HTR-8/SVneo (cell line): ENCODE measurements around the gene ZDHHC14.
"Not testable (repeated sequence)": the region's sequence is repeated elsewhere in the genome, so short reads cannot be mapped to it uniquely, and the experiment has no call there.

Experiments used
- DNase-seq: peaks from one replicate; pipeline ENCODE4 v3.0.0; 2011; ENCODE audit warnings: low spot score, mixed read lengths; ENCODE audit not compliant: insufficient read length
- FAIRE-seq: peaks from 2 replicates; lab custom pipeline; 2011; peaks lifted over from hg19 to GRCh38; lab: Jason Lieb, UNC

The ZDHHC14 gene

DNA sequence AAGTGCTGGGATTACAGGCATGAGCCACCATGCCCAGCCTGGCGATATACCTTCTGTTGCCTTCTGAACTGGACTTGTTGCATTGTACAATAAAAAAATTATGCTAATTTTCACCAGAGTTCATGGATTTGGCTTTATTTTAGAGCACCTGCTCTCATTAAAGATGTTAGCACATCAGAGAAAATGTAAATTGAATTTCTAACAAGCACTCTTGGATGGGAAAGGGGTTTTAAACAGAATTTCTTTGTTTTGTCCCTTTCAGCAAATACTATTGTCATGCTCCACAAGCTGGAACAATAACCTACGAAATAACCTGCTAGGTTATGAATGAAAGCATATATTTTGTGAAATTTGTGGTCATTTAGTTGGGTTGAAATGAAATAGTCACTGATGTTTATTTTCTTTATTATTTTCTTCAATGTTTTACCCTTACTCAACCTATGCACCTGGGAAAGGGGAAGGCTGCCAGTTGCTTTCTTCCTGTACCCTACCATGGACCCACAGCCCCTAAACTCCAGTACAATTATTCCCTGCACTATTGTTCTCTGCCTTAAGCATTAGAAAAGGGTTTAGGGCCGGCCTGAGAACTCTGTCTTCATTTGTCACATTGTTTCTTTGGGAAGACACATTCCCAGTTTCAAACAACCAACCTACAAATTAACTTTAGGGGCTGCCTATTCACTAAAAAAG, 22.2 kb downstream of the ZDHHC14 start:
- DNase-seq = no peak
- FAIRE-seq = no peak

DNA sequence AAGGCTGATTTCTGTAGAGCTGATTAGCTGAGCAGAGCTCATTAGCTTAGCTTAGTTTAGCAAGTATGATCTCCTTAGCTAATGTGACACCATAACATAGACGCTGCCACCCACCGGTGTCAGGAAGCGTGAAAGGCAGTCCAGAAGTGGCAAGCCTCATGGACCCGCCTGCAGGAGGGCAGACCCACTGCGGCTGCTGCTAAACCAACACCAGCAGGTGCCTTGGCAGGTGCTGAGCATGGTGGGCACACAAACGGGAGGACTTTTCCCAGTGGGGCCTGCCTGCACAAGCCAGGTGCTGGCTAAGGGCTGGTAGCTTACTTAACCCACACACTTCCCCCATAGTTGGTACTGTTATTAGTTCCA, 22.7 kb downstream of the ZDHHC14 start:
- no peak for DNase-seq
- FAIRE-seq = no peak

DNA sequence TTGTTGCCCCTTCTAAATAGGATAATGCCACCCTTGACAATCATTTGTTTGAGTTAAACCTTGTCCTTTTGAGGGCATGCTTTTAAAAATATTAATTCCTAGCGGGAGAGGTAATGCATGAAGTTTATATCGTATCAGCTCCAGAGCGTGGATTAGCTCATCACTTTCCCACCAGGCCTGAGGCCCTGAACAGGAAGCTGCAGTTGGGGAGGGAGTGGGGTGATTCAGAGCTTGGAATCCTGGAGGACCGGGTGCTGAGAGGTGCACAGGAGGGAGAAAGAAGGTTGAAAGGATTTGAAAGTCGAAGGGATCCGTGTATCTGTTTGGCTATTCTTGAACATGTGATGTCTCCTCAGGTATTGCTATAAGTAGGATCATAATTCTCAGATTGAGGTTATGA, 25.0 kb downstream of the ZDHHC14 start:
- DNase-seq (peak; percentile 65), FAIRE-seq (peak; percentile 26)

DNA sequence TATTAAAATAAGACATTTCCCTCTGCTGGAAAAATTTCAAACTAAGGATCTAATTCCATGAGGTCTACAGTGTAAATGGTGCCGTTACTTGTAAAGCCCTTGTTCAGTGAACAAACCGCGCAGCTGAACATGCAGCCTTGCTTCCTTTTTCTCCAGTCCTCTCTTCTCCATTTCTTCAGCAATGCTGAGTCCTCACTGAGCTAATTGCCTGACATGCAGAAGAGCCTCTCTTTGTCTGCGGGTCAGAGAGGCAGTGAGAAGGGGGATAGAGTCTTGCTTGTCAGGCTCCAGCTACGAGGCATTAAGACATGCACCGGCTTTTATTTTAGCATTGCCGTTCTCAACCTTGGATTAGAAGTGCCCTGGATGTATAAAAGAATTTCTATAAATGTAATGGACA, 25.7 kb downstream of the ZDHHC14 start:
- FAIRE-seq (no peak), DNase-seq (no peak)

DNA sequence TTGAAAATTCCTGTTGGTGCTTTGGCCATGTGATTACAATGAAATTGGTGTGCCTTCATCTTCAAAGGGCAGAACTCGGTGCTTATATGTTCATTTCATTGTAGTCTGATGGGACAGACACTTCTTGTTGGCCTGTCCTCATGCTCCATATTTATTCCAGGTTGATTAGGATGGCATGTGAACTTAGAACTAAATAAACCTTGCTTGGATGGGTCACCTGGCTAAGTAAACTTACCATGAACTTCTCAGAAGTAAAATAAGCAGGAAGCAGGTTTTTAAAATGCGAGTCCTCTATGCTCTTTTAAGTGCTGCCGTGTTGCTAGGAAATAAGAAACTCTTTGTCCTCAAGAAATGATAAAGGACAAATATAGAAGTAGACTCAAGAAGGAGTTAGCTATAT, 26.7 kb downstream of the ZDHHC14 start:
- no peak for FAIRE-seq
- DNase-seq = no peak

DNA sequence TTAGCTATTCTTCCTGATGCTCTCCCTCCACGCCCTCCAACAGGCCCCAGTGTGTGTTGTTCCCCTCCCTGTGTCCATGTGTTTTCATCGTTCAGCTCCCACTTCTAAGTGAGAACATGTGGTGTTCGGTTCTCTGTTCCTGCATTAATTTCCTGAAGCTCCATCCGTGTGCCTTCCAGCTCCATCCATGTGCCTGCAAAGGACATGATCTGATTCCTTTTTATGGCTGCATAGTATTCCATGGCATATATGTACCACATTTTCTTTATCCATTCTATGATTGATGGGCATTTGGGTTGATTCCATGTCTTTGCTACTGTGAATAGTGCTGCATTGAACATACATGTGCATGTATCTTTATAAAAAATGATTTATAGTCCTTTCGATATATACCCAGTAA, 27.4 kb downstream of the ZDHHC14 start:
- not testable (repeated sequence) for DNase-seq, FAIRE-seq

DNA sequence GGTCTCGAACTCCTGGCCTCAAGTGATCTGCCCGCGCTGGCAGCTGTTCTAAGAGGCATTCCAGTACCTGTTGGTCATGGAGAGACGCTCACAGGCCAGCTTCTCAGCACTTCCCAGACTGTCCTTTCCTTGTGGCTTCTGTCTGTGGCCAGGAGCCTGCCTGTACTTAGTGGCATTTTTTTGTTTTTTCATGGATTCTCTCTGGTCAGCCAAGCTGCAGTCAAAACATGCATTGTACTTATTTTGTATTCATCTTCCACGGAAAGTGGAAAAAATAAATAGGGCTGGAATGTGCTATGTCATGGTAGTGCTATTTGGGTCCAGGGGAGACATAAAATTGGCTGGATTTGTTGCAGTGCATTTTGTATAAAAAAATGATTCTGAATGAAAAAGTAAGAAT, 29.1 kb downstream of the ZDHHC14 start:
- FAIRE-seq = no peak
- no peak for DNase-seq

DNA sequence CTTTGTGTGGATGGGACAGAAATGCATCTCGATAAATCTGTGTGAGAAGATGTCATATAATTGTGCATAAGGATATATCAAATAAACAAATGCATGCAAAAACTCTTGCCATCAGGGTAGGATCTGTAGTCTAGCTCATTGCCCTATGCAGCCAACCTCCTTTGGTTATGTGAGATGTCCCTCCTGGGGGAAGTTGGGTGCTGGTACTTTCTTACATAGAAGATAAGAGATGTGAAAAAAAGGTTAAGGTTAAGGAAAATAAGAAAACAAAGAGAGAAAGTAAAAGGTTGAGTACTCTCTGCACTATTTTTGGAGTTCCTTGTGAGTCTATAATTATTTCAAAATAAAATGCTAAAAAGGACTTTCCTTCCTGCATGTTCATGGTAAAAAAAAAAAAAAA, 30.4 kb downstream of the ZDHHC14 start:
- DNase-seq (no peak), FAIRE-seq (no peak)

DNA sequence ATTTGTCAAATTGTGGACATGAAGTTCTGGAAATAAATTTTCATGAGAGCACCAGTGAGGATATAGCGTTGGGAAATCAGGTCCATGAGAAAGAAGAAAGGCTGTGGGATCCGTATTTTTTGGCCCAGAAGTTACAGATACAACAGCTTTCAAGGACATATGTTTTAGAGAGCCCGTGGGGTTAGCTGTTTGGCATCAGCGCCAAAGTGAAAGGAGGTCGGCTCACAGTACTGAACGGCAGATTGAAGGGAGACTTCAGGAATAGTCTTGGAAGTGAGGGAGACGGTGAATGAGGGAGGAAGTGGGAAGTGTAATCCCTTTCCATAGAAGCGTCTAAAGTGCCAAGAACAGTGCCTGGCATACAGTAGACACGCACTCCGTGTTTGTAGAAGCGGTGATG, 31.8 kb downstream of the ZDHHC14 start:
- FAIRE-seq = no peak
- DNase-seq = no peak

DNA sequence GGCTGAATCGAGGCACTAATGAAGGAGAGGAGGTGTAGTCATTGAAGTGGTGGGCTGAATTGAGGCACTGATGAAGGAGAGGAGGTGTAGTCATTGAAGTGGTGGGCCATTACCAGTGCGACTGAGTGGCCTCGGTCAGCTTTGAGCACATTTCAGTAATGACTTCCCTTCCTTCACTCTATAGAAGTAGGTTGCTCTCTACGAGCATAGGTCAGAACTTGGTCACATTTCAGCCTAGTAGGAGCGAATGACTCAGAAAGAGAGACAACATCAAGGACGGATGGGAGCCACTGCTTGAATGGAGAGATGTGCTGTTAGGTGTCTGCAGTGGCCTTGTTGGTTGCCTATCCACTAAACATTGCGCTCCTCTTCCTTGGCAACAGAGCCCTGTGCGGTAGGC, 39.5 kb downstream of the ZDHHC14 start:
- no peak for DNase-seq
- no peak for FAIRE-seq

DNA sequence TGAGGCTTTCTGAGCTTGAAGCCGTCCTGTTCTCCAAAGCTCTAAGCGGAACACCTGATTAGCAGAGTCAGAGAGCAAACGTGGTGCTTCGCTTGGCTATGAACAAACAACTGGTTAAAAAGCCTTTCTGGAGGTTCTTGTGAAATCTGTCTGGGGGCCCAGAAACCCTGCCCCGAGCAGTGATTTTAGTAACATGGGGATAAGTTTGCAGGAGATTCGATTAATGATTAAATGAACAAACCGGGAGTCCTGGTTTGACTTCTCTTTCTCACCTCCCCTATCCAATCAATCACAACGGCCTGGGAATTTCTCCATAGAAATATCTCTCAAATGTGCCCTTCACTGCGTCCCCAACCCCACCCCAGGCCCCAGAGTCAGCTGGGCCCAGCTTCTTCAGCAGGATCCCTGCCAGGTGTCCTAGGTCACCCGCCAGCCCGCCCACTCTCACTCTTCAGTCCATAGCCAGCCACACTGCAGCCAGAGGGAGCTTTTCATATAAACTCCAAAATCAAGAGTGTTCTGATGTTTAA, 43.6 kb downstream of the ZDHHC14 start:
- no peak for DNase-seq
- no peak for FAIRE-seq

DNA sequence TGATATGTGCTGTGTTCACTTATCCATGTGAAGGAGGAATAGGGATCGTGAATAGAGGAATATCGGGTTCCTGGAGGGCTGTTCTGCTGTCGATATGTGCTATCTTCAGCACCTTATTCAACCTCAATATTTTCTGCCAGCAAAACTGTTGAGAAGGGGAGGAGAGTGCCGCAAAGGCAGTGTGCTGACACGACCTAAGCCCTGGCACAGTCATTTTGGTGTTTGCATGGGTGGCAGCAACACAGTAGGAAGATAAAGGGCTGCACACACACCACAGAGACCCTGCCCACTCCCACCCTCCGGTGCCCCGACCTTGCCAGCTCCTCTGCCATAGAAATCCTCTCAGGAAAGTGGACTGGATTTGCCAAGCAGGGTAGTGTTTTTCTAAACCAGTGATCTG, 47.0 kb downstream of the ZDHHC14 start:
- FAIRE-seq = no peak
- DNase-seq = no peak

DNA sequence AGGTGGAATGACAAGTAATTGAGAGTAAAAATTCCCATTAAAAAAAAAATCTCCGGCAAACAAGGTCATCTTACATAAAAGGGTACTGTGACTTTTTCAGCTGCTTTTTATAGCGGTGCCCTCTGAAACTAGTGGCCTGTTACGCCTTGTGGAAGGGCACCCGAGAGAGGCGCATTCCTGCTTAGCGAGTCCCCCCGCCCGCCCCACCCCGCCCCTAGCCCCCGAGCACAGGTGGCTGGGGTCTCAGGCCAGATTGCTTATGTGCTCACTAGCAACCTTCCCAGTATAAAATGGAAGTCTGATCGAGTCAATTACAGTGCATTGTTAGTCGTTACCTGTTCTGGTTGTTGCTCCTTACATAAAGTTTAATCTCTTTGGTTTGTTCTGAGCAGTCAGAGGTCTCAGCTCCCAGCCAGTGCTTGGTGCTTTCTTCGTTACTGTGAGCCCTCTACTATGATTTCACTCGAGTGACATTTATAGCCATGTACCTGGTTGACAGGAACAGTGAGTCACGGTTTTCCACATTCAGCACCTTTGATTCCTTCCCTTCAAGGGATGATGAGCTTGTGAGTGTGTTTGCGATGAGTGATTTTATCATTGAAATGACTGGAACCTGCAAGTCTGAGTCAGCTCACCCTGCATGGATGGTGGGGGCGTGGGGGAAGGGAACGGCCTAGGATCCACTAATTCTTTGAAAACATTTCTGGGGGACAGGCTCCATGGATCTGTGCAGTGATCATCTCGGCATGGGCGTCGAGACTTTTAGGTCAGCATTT, 47.6 kb downstream of the ZDHHC14 start:
- peak; percentile 18 for DNase-seq

DNA sequence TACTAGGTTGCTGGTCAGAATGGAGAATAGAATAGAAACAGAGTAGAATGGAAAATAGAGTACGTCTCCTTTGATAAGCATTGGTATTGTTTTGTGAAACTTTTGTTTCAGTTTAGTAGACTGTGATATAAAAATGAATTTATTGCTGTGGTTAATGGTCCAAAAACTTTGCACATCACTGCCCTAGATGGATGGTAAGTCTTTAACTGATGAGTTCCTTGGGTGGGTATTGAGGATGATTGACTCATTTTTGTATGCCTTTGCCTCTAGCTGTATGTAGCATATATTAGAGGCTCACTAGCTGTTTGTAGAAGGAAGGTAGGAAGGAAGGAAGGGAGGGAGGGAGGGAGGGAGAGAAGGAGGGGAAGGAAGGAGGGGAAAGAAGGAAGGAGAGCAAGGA, 48.3 kb downstream of the ZDHHC14 start:
- FAIRE-seq (no peak), DNase-seq (no peak)

More for the DNA sequence above, 47.6 kb downstream of the ZDHHC14 start:
- FAIRE-seq = no peak

DNA sequence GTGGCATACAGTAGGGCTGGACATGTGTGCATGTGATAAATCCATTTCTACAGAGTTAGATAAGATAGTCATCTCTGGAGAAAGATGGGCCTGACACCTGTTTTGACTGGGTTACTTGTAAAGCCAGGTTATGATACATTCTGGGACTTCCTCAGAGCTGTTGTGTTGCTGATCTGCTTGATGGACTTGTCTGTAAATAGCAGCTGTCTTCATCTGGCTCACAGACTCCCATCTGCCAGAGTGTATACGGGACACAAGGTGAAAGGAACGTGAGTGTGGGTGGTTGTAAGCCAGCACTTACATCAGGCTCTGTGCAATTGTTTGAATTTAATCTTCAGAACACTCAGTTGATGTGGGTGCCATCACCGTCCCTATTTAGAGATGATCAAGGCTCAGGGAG, 49.8 kb downstream of the ZDHHC14 start:
- DNase-seq (no peak), FAIRE-seq (no peak)

DNA sequence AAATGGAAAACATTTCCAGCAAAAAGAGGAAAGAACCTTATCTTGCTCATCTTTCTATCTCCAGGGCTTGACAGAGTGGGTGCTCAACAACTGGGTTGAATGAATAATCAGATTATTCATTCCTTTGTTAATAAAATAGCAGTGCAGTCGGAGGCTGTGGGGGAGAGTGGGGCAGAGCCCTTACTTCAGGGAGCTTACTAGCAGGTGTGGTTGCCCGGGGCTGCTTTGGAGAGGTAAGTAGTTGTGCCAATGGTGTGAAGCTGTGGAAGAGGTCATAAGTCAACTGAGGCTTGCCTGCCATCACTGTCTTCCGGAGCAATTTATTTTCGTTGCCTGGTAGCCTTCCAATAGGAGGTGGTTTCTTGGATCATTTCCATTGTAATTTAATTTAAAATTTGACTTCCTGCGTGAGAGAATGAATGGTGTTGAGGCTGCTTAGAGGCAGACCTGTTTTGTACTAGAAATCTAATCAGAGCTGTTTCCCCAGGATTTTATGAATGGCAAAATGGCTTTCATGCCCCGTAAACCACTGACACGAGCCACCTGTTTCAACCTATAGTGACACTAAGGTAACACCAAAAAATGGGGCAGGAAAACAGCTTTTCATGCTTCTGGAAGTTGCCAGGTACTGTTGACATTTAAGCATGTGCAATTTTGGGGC, 51.4 kb downstream of the ZDHHC14 start:
- FAIRE-seq (no peak), DNase-seq (no peak)

DNA sequence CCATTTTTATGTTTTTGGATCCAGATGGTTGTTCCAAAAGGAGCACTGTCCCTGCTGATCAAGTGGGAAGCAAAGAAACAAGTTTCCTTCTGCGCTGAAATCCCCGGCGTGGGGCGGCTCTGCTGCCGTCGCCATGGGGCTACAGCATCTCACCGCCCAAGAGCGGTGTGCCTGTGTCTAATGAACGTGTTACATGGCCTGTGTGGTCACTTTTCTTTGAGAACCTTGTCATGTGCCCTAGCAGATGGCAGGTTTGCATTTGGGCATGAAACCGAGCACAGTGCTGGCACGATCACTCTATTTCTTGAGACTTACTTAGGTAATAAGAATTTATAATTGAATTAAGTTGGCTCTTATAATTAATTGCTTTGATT, 51.9 kb downstream of the ZDHHC14 start:
- no peak for FAIRE-seq
- no peak for DNase-seq

DNA sequence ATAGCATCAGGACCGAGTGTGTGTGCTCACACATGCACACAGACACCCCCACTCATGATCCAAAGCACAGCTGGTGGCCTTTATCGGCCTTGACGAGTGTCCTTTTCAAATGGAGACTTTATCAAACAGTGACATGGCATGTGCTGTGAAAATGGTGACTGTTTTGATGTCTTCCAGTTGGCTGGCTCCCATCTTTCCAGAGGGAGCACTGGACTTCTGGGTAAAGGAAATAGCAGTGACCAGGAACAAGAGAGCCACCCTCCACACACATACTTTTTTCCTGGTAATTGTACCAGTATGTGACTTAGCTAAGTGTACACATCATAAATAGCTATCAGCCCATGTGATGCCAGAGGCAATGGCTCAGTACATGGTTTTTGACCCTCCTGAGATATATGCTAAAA, 52.7 kb downstream of the ZDHHC14 start:
- no peak for FAIRE-seq
- no peak for DNase-seq

DNA sequence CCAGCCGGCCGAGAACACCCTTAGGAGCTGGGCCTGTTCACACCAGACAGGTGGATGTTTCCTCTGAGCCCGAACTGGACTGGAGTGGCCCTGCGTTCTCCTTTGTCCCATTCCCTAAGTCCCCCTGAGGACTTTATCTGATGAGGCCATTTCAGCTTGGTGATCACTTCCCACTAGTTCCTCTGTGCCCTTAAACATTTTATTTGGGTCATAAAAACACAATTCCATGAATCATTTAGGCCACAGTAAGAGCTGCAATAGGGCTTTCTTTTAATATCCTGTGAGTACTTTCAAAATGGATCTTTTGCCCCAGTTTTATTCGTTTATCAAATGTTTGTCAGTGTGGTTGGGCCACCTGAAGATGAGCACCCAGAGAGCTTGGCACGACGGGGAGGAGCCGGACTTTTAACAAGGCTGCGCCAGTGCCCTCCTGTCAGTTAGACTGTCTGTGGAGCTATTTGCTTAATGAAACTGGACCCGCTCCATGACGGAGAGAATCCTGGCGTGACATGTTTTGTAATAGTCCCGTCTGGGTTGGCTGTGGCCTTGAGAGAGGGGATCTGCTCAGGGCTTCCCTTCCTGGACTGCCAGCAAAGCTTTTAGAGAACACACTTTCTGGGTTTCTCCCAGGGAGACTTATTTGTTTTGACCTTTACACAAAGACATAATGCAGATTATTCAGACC, 53.5 kb downstream of the ZDHHC14 start:
- FAIRE-seq (no peak), DNase-seq (no peak)

DNA sequence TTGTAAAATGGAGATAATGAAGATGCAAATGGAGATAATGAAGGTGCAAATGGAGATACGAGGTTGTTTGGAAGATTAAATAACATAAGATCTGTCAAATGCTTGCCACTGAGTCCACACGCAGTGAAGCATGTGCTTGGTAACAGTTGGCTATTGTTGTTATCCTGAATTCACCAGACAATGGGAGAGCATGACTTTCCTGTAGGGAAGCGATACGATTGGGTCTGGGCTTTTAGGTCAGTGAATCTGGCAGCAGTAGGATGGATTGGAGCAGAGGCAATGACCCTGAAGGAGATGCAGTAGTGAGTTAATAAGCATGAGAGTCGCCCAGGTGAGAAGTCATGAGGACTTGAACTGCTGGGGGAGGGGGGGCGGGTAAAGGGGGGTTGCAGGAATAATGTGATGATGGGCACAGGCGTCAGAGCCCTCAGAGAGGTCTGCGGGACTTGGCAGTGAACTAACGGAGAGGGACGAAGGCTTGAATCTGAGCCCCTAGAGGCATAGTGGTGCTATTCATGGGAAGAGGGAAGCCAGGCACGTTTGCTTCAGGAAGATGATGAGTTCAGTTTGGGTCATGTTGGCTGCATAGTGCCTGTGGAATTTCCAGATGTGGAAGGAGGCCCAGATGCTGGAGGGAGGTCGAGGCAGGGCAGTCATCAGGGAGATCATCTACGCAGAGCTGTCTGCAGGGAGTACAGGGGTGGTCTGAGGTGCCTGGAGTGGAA, 55.4 kb downstream of the ZDHHC14 start:
- DNase-seq = no peak
- no peak for FAIRE-seq
